Adipose tissue (tissue), 3 donors: Measurements from ENCODE around the gene ZBTB7B. TPM values are rescaled to one million over a fixed set of nuclear protein-coding genes. Genes with fewer than 3 reads are reported as not detected.

Experiments used
- H3K27ac ChIP-seq: one replicate; pipeline ENCODE4 v1.5.1; 2013; ENCODE audit warnings: low read depth, low read length
- WGBS, 3 donors: extraction: QIAGEN DNeasy Blood & Tissue Kit; methylation state at CpG; one replicate each; pipeline ENCODE4 v1.1.7; 2013; 5-methylcytosine and 5-hydroxymethylcytosine counted together
- polyA plus RNA-seq, 3 donors: library from polyadenylated mRNA; stranded (reverse); fragments of 200-250 nt; gene quantifications; one replicate each; pipeline ENCODE4 v1.2.3, GENCODE V29; 2013
- donor health status: healthy with polysubstance abuse.
- donor health status: Bipolar disorder and iron deficiency.
- donor health status: healthy.

Gene ZBTB7B
- polyA plus RNA-seq, 3 donors: 30.4 to 55.4 (median 35.7) TPM

DNA sequence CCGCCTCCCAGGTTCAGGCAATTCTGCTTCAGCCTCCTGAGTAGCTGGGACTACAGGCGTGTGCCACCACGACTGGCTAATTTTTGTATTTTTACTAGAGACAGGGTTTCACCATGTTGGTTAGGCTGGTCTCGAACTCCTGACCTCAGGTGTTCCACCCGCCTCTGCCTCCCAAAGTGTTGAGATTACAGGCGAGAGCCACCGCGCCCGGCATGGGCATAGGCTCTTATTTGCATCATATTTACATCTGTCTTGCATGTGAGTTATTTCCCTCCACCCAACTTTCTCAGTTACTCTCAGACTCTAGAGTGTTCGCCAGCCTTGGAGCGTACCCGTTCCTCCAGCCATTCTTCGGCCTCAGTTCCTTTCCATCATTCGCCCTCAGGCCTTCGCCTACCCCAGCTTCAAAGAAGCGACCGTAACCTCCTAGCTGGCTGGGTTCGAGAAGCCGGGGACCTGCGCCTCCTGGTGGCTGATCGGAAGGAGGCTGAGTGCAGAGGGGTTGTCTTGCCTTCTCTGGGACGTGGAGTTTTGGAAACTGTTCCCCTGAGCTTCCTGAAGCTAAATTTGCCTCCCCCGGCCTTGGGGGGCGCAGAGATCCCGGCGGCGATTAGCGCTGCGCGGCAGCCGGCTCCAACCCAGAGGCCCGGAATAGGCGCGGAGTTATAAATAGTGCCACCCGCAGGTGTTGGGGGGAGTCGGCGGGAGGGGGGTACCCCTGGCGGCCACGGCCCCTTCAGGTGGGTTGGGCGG lies 3.6 kb upstream of the ZBTB7B start:
- no peak overlapping the region for H3K27ac ChIP-seq
- WGBS, 3 donors: 10 to 12% (median 11%) methylated on average over 38 to 40 of the region's 40 CpGs

- H3K27ac ChIP-seq: peak overlapping the region; percentile 74
- WGBS, 3 donors: 2 to 3% (median 3%) methylated on average over 45 to 50 of the region's 50 CpGs
Measured at GRCh38 chr1:154999571-155000410, 2.8 kb upstream of the ZBTB7B start.

GRCh38 chr1:155000411-155000725 lies 2.2 kb upstream of the ZBTB7B start:
- WGBS, 3 donors: 0% methylated on average over 8 to 13 of the region's 13 CpGs
- peak overlapping the region; percentile 74 for H3K27ac ChIP-seq

GRCh38 chr1:155000726-155001424 lies 1.7 kb upstream of the ZBTB7B start:
- 0 to 1% (median 0%) methylated on average over 40 to 43 of the region's 43 CpGs for WGBS, 3 donors
- H3K27ac ChIP-seq: peak overlapping the region; percentile 74

- WGBS, 3 donors: 0 to 1% (median 0%) methylated on average over 11 of the region's 11 CpGs
- peak overlapping the region; percentile 53 for H3K27ac ChIP-seq
Measured at GRCh38 chr1:155001425-155001674, 1.3 kb upstream of the ZBTB7B start.

- H3K27ac ChIP-seq: peak overlapping the region; percentile 53
- 1 to 2% (median 1%) methylated on average over 29 to 38 of the region's 38 CpGs for WGBS, 3 donors
Measured at GRCh38 chr1:155001675-155002463, 733 bp upstream of the ZBTB7B start.

- 0 to 1% (median 0%) methylated on average over 37 of the region's 37 CpGs for WGBS, 3 donors
Measured at GRCh38 chr1:155003227-155003765, 694 bp downstream of the ZBTB7B start.

DNA sequence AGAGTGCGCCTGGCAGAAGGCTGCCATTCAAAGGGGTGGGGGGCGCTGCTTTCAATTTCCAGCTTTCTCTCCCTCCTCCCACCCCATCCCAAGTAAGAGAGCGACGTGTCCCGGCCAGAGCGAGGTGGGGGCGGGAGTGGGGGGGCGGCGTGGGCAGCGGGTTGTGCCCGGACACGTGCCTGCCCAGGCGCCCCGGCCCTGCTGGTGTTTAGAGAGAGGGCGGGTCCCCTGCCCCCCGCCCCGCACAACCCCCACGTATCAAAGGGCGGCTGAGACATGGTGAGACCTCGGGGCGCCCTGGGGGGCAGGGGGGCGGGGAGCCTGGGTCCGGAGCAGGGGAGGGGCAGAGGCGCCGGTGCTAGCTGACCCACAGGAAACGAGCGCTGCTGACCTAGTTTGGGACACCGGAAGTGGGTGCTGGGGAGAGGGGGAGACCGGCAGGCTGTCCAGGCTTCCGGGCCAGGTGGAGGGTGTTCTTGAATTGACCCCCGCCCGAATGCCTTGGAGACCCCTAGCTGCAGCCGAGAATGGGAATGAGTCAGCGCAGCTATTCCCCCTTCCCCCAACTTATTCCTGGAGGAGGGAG lies 1.3 kb downstream of the ZBTB7B start:
- 1 to 2% (median 2%) methylated on average over 29 to 34 of the region's 34 CpGs for WGBS, 3 donors
- peak overlapping the region; percentile 81 for H3K27ac ChIP-seq

More at GRCh38 chr1:155003227-155003765, 694 bp downstream of the ZBTB7B start:
- H3K27ac ChIP-seq: peak overlapping the region; percentile 81

GRCh38 chr1:155004352-155005075 lies 1.9 kb downstream of the ZBTB7B start:
- whole genome bisulfite sequencing, 3 donors: 23 to 41% (median 28%) methylated on average over 5 of the region's 5 CpGs
- peak overlapping the region; percentile 81 for H3K27ac ChIP-seq

- WGBS, 3 donors: 11 to 38% (median 38%) methylated on average over 16 to 17 of the region's 17 CpGs
- H3K27ac ChIP-seq: peak overlapping the region; percentile 48
Measured at GRCh38 chr1:155005076-155006011, 2.7 kb downstream of the ZBTB7B start.

- WGBS, 3 donors: 16 to 61% (median 22%) methylated on average over 2 of the region's 2 CpGs
- H3K27ac ChIP-seq: peak overlapping the region; percentile 9
Measured at GRCh38 chr1:155006601-155007101, 4.0 kb downstream of the ZBTB7B start.

- 22 to 58% (median 45%) methylated on average over 6 of the region's 6 CpGs for WGBS, 3 donors
- H3K27ac ChIP-seq: peak overlapping the region; percentile 16
Measured at GRCh38 chr1:155007251-155007828, 4.7 kb downstream of the ZBTB7B start.

DNA sequence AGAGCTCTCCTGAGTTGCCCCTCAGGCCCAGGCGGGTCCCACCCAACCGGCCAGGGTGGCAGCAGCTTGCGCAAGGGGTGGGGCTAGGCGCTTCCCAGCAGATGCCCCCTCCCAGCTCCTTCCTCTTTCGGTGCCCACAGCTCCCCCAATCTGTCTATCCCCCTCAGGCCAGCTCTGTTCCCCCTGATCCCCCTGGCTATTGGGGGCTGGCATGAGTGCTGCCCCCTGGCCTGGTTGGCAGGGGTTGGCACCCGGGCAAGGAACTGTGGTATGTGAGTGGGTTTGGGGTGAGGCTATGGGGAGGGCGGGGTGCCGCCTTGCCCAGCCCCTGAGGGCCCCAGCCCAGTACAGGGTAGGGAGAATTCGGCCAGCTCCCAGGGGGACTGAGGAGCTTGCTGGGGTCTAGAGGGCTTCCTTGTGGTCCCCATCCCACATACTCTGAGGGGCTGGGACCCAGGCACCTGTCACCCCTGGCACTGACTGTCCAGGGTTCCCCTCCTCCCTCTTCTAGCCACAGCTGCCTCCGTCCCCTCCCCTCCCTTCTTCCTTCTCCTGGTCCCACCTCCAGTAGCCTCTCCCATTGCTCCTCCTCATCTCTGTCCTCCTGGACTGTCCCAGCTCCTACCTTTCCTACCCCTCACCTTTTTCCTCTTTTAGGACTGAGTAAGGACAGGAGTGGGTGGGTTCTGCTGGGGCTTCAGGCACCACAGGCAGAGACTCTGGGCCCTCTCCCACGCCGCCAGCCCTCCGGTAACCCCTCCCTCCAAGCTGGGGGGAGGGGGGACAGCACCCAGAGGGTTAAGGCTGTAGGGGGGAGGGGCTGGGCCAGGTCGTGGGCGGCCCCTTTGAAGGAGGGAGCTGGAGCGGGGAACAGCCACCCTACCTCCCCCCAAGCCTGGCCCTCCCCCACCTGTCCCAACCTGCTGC lies 5.7 kb downstream of the ZBTB7B start:
- peak overlapping the region; percentile 16 for H3K27ac ChIP-seq
- 37 to 60% (median 38%) methylated on average over 14 to 16 of the region's 16 CpGs for WGBS, 3 donors

DNA sequence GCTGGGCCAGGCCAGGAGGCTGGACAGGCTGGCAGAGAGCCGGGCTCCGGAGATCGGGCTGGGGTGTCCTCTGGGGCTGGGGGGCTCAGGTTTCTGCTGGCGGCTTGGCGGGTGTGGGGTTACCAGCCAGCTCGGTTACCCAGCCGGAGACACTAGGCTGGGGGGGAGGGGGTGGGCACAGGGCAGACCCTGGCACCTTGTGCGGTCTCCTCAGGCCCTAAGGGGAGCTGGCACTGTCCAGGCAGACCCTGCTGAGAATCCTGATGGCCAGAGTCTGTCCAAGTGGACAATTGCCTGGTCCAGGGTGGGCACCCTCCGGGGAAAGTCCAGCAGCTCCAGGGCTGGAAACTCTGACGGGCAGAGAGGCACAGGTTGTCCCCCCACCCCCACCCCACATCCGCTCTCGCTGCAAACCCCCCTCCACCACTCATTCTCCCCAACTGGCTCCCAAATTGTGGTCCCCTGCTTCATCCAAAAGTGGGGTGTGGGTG lies 6.7 kb downstream of the ZBTB7B start:
- no peak overlapping the region for H3K27ac ChIP-seq
- WGBS, 3 donors: 72 to 82% (median 81%) methylated on average over 11 to 12 of the region's 12 CpGs

GRCh38 chr1:155009742-155010141 lies 7.1 kb downstream of the ZBTB7B start:
- H3K27ac ChIP-seq: no peak overlapping the region
- 76 to 93% (median 83%) methylated on average over 5 of the region's 5 CpGs for WGBS, 3 donors
